ENCODE data around the gene AATF.

Gene AATF

DNA sequence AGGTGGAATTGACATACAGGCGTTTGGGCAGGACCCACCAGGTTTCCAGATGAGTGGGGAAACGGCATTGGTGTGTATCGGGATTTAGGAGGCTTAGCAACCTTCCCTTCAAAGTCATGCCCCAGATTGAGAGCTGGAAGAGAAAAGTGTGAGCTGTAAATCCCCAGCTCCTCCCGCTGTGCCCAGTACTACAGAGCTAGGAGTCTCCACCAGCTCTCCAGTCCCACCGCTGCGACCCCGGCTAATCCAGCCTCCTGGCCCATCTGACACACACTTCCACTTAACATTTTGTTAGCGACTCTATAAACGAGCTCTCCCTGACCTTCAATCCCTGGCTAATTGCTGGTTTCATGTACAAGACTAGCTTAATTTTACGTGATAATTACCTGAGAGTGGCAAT, 41.3 kb upstream of the AATF start:
- Histone ChIP-seq H3K4ac (ENCODE audit: low read depth, low read length) (no peak overlapping the region), H3K79me1 (ENCODE audit: low read length) (no peaks in the 10 kb centered on the region), H2AK5ac (ENCODE audit: low read length) (no peak overlapping the region), H3K36me3 (ENCODE audit: control insufficient read depth in 1 of 2, insufficient read depth in 2 of 2, low read length in 2 of 2) (no peaks in the 10 kb centered on the region), H3K14ac (ENCODE audit: low read length) (no peak overlapping the region), H3K4me2 (ENCODE audit: low read length) (no peak overlapping the region), H3K27ac (ENCODE audit: low read depth, low read length) (no peak overlapping the region), H3K27me3 (ENCODE audit: insufficient read depth, low read length) (no peaks in the 10 kb centered on the region), H3K4me1 (ENCODE audit: control insufficient read depth in 1 of 2, insufficient read depth in 2 of 2, low read length in 2 of 2) (no peaks in the 10 kb centered on the region), H3K18ac (ENCODE audit: low read length) (no peak overlapping the region), H4K91ac (ENCODE audit: low read depth, low read length) (no peak overlapping the region), H2AFZ (ENCODE audit: insufficient read depth, low read length, poor library complexity) (no peak overlapping the region), H3K79me2 (ENCODE audit: control insufficient read depth, insufficient read depth, low read length, poor library complexity) (no peaks in the 10 kb centered on the region), H4K12ac (ENCODE audit: low read depth, low read length) (no peak overlapping the region), H4K8ac (ENCODE audit: low read depth, low read length) (no peak overlapping the region), H3K9me3 (ENCODE audit: insufficient read depth, low read depth, low read length) (no peaks in the 10 kb centered on the region), H2BK120ac (ENCODE audit: insufficient read depth, low read length, poor library complexity) (no peak overlapping the region), H3K9ac (ENCODE audit: low read length) (no peak overlapping the region), H2BK5ac (ENCODE audit: low read depth, low read length, poor library complexity) (no peak overlapping the region), H3K4me3 (ENCODE audit: low read depth, low read length) (no peak overlapping the region), H2BK12ac (ENCODE audit: low read length) (no peak overlapping the region), H3K23ac (ENCODE audit: low read length) (no peak overlapping the region)
- no CpG with 5 or more reads among the region's 10 CpGs for WGBS (ENCODE audit: extremely low coverage, insufficient coverage, insufficient read length)
- DNase-seq, result no peak

GRCh38 chr17:36910513-36910912, 38.2 kb upstream of the AATF start:
- no peak overlapping the region for H2BK12ac ChIP-seq (ENCODE audit: low read length)
- H4K8ac ChIP-seq (ENCODE audit: low read depth, low read length), result no peak overlapping the region
- no peaks in the 10 kb centered on the region for H3K27me3 ChIP-seq (ENCODE audit: insufficient read depth, low read length)
- DNase-seq, result no peak
- H3K27ac ChIP-seq (ENCODE audit: low read depth, low read length), result no peak overlapping the region
- no peak overlapping the region for H3K4me3 ChIP-seq (ENCODE audit: low read depth, low read length)
- no peak overlapping the region for H2BK120ac ChIP-seq (ENCODE audit: insufficient read depth, low read length, poor library complexity)
- H3K79me2 ChIP-seq (ENCODE audit: control insufficient read depth, insufficient read depth, low read length, poor library complexity), result no peaks in the 10 kb centered on the region
- no peak overlapping the region for H3K14ac ChIP-seq (ENCODE audit: low read length)
- no peak overlapping the region for H3K18ac ChIP-seq (ENCODE audit: low read length)
- no peak overlapping the region for H3K4ac ChIP-seq (ENCODE audit: low read depth, low read length)
- H3K4me1 ChIP-seq (ENCODE audit: control insufficient read depth in 1 of 2, insufficient read depth in 2 of 2, low read length in 2 of 2), result no peaks in the 10 kb centered on the region
- no peak overlapping the region for H3K4me2 ChIP-seq (ENCODE audit: low read length)
- H4K91ac ChIP-seq (ENCODE audit: low read depth, low read length), result no peak overlapping the region
- no peaks in the 10 kb centered on the region for H3K36me3 ChIP-seq (ENCODE audit: control insufficient read depth in 1 of 2, insufficient read depth in 2 of 2, low read length in 2 of 2)
- no peaks in the 10 kb centered on the region for H3K9me3 ChIP-seq (ENCODE audit: insufficient read depth, low read depth, low read length)
- H4K12ac ChIP-seq (ENCODE audit: low read depth, low read length), result no peak overlapping the region
- H2AK5ac ChIP-seq (ENCODE audit: low read length), result no peak overlapping the region
- H2AFZ ChIP-seq (ENCODE audit: insufficient read depth, low read length, poor library complexity), result no peak overlapping the region
- H3K9ac ChIP-seq (ENCODE audit: low read length), result no peak overlapping the region
- no CpG with 5 or more reads among the region's 5 CpGs for WGBS (ENCODE audit: extremely low coverage, insufficient coverage, insufficient read length)
- H3K23ac ChIP-seq (ENCODE audit: low read length), result no peak overlapping the region
- H2BK5ac ChIP-seq (ENCODE audit: low read depth, low read length, poor library complexity), result no peak overlapping the region
- H3K79me1 ChIP-seq (ENCODE audit: low read length), result no peaks in the 10 kb centered on the region

DNA sequence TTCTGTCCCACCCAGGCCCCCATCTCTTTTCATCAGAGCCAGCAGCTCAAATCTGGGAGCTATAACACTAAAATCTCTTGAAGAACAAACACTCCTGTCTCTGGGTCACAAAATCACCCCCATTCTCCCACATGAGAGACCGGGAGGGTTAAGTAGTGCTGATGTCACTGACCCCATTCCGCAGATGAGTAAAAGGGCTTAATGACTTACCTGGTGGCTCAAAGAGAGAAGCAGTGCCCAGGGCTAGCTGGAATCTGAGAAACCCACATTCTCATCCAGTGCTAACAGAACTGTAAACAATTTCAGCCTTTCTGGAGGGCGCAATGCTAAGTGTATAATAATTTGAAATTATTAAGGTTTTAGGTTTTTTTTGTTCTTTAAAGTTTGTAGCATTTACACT, 37.8 kb upstream of the AATF start:
- Histone ChIP-seq H3K23ac (ENCODE audit: low read length) (no peak overlapping the region), H3K14ac (ENCODE audit: low read length) (no peak overlapping the region), H3K9me3 (ENCODE audit: insufficient read depth, low read depth, low read length) (no peaks in the 10 kb centered on the region), H3K9ac (ENCODE audit: low read length) (no peak overlapping the region), H3K4me2 (ENCODE audit: low read length) (no peak overlapping the region), H3K4me3 (ENCODE audit: low read depth, low read length) (no peak overlapping the region), H3K79me1 (ENCODE audit: low read length) (no peaks in the 10 kb centered on the region), H2BK12ac (ENCODE audit: low read length) (no peak overlapping the region), H3K4ac (ENCODE audit: low read depth, low read length) (no peak overlapping the region), H4K8ac (ENCODE audit: low read depth, low read length) (no peak overlapping the region), H2BK5ac (ENCODE audit: low read depth, low read length, poor library complexity) (no peak overlapping the region), H2AK5ac (ENCODE audit: low read length) (no peak overlapping the region), H2BK120ac (ENCODE audit: insufficient read depth, low read length, poor library complexity) (no peak overlapping the region), H2AFZ (ENCODE audit: insufficient read depth, low read length, poor library complexity) (no peak overlapping the region), H3K27me3 (ENCODE audit: insufficient read depth, low read length) (no peaks in the 10 kb centered on the region), H4K91ac (ENCODE audit: low read depth, low read length) (no peak overlapping the region), H3K79me2 (ENCODE audit: control insufficient read depth, insufficient read depth, low read length, poor library complexity) (no peaks in the 10 kb centered on the region), H3K36me3 (ENCODE audit: control insufficient read depth in 1 of 2, insufficient read depth in 2 of 2, low read length in 2 of 2) (no peaks in the 10 kb centered on the region), H3K4me1 (ENCODE audit: control insufficient read depth in 1 of 2, insufficient read depth in 2 of 2, low read length in 2 of 2) (no peaks in the 10 kb centered on the region), H3K18ac (ENCODE audit: low read length) (no peak overlapping the region), H3K27ac (ENCODE audit: low read depth, low read length) (no peak overlapping the region), H4K12ac (ENCODE audit: low read depth, low read length) (no peak overlapping the region)
- WGBS (ENCODE audit: extremely low coverage, insufficient coverage, insufficient read length), result no CpG with 5 or more reads among the region's 3 CpGs
- DNase-seq, result no peak

DNA sequence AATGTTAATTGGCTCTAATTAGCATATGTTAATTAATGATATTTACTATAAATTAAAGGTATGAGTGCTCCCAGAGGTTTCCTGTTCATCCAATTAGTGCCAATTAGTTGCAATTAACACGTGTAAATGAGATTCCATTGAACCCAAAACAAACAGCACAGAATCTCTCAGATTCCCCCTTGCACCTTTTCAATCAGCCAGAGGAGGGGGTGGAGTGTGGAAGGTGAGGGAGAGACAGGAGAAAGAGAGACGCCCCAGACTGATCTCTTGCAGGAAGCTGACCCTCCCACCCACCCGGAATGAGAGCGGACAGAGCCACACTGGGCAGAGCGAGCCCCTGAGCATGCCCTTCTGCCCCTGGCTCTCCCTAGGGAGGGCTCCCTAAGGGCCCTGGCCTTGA, 35.6 kb upstream of the AATF start:
- Histone ChIP-seq H4K12ac (ENCODE audit: low read depth, low read length) (no peak overlapping the region), H2AK5ac (ENCODE audit: low read length) (no peak overlapping the region), H3K4ac (ENCODE audit: low read depth, low read length) (no peak overlapping the region), H4K8ac (ENCODE audit: low read depth, low read length) (no peak overlapping the region), H3K9me3 (ENCODE audit: insufficient read depth, low read depth, low read length) (no peaks in the 10 kb centered on the region), H2BK12ac (ENCODE audit: low read length) (no peak overlapping the region), H3K27ac (ENCODE audit: low read depth, low read length) (no peak overlapping the region), H2BK120ac (ENCODE audit: insufficient read depth, low read length, poor library complexity) (no peak overlapping the region), H3K18ac (ENCODE audit: low read length) (no peak overlapping the region), H3K36me3 (ENCODE audit: control insufficient read depth in 1 of 2, insufficient read depth in 2 of 2, low read length in 2 of 2) (no peaks in the 10 kb centered on the region), H2AFZ (ENCODE audit: insufficient read depth, low read length, poor library complexity) (no peak overlapping the region), H3K79me2 (ENCODE audit: control insufficient read depth, insufficient read depth, low read length, poor library complexity) (no peaks in the 10 kb centered on the region), H3K4me2 (ENCODE audit: low read length) (no peak overlapping the region), H3K27me3 (ENCODE audit: insufficient read depth, low read length) (no peaks in the 10 kb centered on the region), H3K14ac (ENCODE audit: low read length) (no peak overlapping the region), H3K9ac (ENCODE audit: low read length) (no peak overlapping the region), H3K4me3 (ENCODE audit: low read depth, low read length) (no peak overlapping the region), H2BK5ac (ENCODE audit: low read depth, low read length, poor library complexity) (no peak overlapping the region), H3K4me1 (ENCODE audit: control insufficient read depth in 1 of 2, insufficient read depth in 2 of 2, low read length in 2 of 2) (peaks cover 3% of the 10 kb centered on the region in 2 experiments), H4K91ac (ENCODE audit: low read depth, low read length) (no peak overlapping the region), H3K79me1 (ENCODE audit: low read length) (no peaks in the 10 kb centered on the region), H3K23ac (ENCODE audit: low read length) (no peak overlapping the region)
- no peak for DNase-seq
- no CpG with 5 or more reads among the region's 5 CpGs for WGBS (ENCODE audit: extremely low coverage, insufficient coverage, insufficient read length)

All from trophoblast cell (in vitro differentiated cells and primary cell).